Thoracic aorta (tissue), 2 donors: ENCODE measurements around the gene OSBPL5. TPM values are rescaled to one million over a fixed set of nuclear protein-coding genes. Genes with fewer than 3 reads are reported as not detected.
A peak's percentile ranks its signal among the peaks of the same experiment; 100 is the strongest.

ENCODE experiments used
- ATAC-seq: fragments of 150-250 bp; one replicate; pipeline ENCODE4 v1.8.0; 2017; ENCODE audit warnings: low read depth; ENCODE audit not compliant: insufficient number of reproducible peaks, low FRiP score
- DNase-seq: peaks from one replicate; pipeline ENCODE4 v3.0.0-alpha.2; 2020; ENCODE audit warnings: low spot score
- H3K27ac ChIP-seq, 2 donors: fragments of 200-600 bp; sonication (generic); 1 replicate in 1 of 2; 2 replicates in 1 of 2; pipeline ENCODE4 v1.5.1; 2016; ENCODE audit warnings: mild to moderate bottlenecking in 2 of 2, moderate library complexity in 2 of 2
- H3K27me3 ChIP-seq: fragments of 200-600 bp; sonication (generic); replicated peaks from 2 replicates; pipeline ENCODE4 v1.6.0; 2016; ENCODE audit warnings: mild to moderate bottlenecking; ENCODE audit not compliant: insufficient read depth
- H3K36me3 ChIP-seq: fragments of 200-600 bp; sonication (generic); one replicate; pipeline ENCODE4 v1.5.1; 2016
- H3K4me1 ChIP-seq, 2 donors: fragments of 200-600 bp; sonication (generic); 1 replicate in 1 of 2; 2 replicates in 1 of 2; pipeline versions ENCODE4 v1.5.1 to v1.6.0; 2016; ENCODE audit warnings: low read depth in 2 of 2, mild to moderate bottlenecking in 1 of 2; ENCODE audit not compliant: control insufficient read depth in 1 of 2
- H3K4me3 ChIP-seq: fragments of 200-600 bp; sonication (generic); 2 replicates; pipeline ENCODE4 v1.5.1; 2016; ENCODE audit warnings: mild to moderate bottlenecking
- H3K9me3 ChIP-seq: fragments of 200-600 bp; sonication (generic); 2 replicates; pipeline ENCODE4 v1.5.1; 2016
- total RNA-seq, 2 donors: library from RNA; depleted of rRNA; stranded (reverse); fragments of >200 nt; gene quantifications; one replicate each; pipeline versions ENCODE4 v1.1.0 to v1.2.3, GENCODE V29; 2016
- TF ChIP-seq, protein P1 (sequence below): fragments of 200-600 bp; sonication (generic); IDR thresholded peaks from one replicate; pipeline ENCODE4 v1.5.1; 2019; ENCODE audit warnings: antibody characterized with exemption

Gene OSBPL5
- total RNA-seq, 2 donors from 2014 or later = 99.9 to 121 TPM

DNA sequence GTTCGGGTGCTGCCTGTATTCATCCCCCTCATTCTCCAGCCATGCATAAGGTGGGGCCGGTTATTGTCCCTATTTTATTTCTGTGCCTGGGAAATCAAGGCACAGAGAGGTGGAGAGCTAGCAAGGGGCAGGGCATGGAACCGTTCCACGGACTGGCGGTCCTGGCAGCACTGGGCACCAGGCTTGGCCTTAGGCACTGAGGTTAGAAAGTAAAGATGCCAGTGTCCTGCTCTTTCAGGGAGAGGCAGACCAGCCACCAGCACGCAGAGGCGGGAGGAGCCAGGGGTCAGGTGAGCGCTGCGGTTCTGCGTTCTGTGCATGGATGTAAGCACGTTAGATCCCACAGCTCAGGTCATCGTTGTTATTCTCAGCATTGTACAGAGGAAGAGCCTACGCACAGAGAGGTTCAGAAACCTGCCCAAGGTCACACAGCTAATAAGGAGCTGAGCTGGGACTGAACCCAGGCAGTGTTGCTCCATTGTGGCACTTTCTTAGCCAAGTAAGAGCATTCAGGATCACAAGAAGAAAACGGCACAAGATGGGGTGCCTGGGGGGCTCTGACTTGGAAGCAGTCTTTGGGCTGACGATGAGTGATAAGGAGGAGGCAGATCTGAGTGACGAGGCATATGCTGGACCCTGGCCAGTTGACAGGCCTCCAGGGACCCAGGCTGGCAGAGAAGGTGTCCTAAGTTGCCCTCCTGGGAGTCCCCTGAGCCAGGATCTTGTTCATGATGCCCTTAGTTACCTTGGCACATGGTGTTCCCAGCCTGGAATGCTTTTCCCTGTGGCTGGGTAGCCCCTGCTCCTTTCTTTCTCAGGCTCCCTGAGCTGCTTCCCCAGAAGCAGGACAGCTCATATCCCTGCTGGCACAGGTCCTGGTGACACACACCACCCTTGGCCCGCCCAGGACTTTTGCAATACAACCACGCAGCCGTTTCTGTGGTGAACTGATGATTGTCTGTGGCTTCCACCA, 41.1 kb downstream of the OSBPL5 start:
- Histone ChIP-seq H3K4me1 (peaks cover 15 to 32% of the 10 kb centered on the region in 2 donors), H3K27ac (peak overlapping the region; percentile 80 to 83), H3K9me3 (no peaks in the 10 kb centered on the region), H3K27me3 (no peaks in the 10 kb centered on the region), H3K36me3 (peaks cover 44% of the 10 kb centered on the region), H3K4me3 (no peak overlapping the region)
- DNase-seq (peak; percentile 89), ATAC-seq (peak; percentile 88)
- TF ChIP-seq, protein P1, sequence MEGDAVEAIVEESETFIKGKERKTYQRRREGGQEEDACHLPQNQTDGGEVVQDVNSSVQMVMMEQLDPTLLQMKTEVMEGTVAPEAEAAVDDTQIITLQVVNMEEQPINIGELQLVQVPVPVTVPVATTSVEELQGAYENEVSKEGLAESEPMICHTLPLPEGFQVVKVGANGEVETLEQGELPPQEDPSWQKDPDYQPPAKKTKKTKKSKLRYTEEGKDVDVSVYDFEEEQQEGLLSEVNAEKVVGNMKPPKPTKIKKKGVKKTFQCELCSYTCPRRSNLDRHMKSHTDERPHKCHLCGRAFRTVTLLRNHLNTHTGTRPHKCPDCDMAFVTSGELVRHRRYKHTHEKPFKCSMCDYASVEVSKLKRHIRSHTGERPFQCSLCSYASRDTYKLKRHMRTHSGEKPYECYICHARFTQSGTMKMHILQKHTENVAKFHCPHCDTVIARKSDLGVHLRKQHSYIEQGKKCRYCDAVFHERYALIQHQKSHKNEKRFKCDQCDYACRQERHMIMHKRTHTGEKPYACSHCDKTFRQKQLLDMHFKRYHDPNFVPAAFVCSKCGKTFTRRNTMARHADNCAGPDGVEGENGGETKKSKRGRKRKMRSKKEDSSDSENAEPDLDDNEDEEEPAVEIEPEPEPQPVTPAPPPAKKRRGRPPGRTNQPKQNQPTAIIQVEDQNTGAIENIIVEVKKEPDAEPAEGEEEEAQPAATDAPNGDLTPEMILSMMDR = no peak

DNA sequence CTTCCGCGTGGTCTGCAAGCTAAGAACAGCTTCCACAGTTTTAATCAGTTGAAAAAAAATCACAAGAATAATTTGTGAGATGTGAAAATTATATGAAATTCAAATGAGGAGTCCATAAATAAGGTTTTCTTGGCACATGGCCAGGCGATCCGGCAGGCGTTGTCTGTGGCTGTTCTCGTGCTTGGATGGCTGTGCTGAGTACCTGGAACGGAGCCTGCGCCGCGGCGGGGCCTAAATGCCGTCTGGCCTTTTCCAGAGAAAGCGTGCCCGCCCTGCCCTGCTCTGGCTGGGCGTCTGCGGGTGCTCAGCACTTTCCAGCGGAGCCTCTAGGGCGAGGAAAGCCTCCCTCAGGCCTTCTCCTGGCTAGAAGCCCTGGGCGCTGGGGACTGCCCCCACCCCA, 41.8 kb downstream of the OSBPL5 start:
- TF ChIP-seq, protein P1 = peak; percentile 32
- H3K36me3 ChIP-seq = peaks cover 46% of the 10 kb centered on the region
- H3K4me3 ChIP-seq = no peak overlapping the region
- no peaks in the 10 kb centered on the region for H3K9me3 ChIP-seq
- peak overlapping the region; percentile 80 to 83 for H3K27ac ChIP-seq
- H3K27me3 ChIP-seq = no peaks in the 10 kb centered on the region
- no peak for ATAC-seq
- peaks cover 15 to 32% of the 10 kb centered on the region in 2 donors for H3K4me1 ChIP-seq
- DNase-seq = peak; percentile 42

DNA sequence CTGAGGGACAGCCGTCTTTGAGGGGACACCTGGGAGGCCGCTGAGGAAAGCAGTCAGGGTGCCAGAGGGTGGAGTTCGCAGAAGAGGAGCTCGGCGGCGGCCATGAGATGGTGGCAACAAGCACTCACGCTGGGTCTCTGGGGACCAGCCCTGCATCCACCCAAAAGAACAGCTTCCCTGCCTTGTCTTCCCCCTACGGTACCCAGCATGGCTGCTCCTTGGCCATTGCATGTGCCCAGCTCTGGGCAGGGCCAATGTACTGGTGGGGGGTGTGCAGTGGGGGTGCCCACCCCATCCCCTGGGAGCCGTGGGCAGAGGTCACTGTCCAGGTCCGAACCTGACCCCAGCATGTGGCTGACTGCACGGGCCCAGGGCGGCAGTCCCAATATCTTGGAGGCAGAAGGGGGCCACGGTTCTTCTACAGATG, 42.3 kb downstream of the OSBPL5 start:
- Histone ChIP-seq H3K4me1 (peaks cover 15 to 32% of the 10 kb centered on the region in 2 donors), H3K27me3 (no peaks in the 10 kb centered on the region), H3K36me3 (peaks cover 42% of the 10 kb centered on the region), H3K27ac (peak overlapping the region; percentile 46 to 80), H3K9me3 (no peaks in the 10 kb centered on the region), H3K4me3 (no peak overlapping the region)
- no peak for DNase-seq
- ATAC-seq = no peak
- TF ChIP-seq, protein P1 = no peak

DNA sequence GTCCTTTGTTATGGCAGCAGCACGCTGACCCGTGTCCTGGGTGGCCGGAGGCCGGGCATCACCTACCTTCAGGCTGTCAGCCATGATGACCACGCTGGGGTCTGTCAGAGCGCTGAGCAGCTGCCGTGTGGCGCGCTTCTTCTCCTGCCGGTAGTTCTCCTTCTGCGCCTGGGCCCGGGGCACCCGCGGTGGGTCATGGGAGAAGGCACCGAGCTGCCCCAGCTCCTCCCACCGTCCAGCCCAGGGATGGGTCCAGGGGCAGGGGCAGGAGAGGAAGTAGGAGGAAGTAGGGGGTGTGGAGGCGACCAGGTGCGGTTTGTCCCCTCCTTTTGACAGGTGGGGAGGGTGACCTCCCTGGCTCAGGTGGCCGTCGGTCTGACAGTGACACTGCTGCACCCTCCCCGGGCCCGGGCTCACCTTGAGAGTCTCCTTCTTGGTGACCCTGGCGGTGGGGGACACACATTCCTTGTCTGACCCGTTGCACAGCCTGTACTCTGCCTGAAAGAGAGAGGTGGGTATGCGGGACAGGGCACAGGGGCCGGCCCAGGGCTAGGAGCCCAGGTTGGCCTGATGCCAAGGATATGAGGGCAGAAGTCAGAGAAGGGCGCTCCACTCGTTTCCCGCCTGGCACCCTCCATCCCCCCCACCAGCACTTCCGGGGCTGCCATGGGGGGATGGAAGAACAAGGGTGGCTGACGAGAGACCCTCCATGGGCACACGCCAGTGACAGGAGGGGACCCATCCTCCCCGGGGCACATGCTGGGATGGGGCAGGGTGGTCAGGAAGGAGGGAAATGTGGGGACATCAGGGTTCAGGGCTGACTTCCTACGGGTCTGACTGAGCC, 43.0 kb downstream of the OSBPL5 start:
- Histone ChIP-seq H3K4me1 (peaks cover 15 to 32% of the 10 kb centered on the region in 2 donors), H3K27me3 (no peaks in the 10 kb centered on the region), H3K4me3 (no peak overlapping the region), H3K9me3 (no peaks in the 10 kb centered on the region), H3K27ac (peak overlapping the region in 1 of 2 donors; percentile 46), H3K36me3 (peaks cover 41% of the 10 kb centered on the region)
- no peak for DNase-seq
- TF ChIP-seq, protein P1 = no peak
- no peak for ATAC-seq

DNA sequence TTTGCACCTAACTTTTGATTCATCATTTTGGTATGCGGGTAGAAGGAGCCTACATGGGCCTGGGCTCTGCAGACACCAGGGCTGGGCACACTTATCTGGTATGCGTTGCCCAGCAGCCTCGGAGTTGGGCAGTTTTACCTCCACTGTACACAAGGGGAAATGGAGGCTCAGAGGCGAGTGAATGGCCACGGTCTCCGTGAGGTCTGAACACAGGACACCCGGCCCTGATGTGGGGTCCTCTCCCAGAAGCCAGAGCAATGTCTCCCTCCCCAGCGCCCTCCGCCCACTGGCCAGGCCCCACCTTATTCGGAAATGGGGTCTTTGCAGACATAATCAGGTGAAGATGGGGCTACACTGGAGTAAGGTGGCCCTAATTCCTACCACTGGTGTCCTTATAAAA, 43.7 kb downstream of the OSBPL5 start:
- H3K36me3 ChIP-seq = peaks cover 34% of the 10 kb centered on the region
- H3K27ac ChIP-seq = no peak overlapping the region
- DNase-seq (no peak), ATAC-seq (no peak)
- H3K4me3 ChIP-seq = no peak overlapping the region
- no peaks in the 10 kb centered on the region for H3K27me3 ChIP-seq
- TF ChIP-seq, protein P1 = no peak
- H3K9me3 ChIP-seq = no peaks in the 10 kb centered on the region
- peaks cover 15 to 33% of the 10 kb centered on the region in 2 donors for H3K4me1 ChIP-seq
